NCI-H774 (cell line): ENCODE data around the gene TRIAP1.
"Not testable (repeated sequence)": the region's sequence is repeated elsewhere in the genome, so short reads cannot be mapped to it uniquely, and the experiment has no call there.

Experiments
- DNase-seq: peaks from one replicate; lab custom pipeline; 2025; lab: John Stamatoyannopoulos, UW

TRIAP1 gene

GRCh38 chr12:120445911-120446843 is at the start of gene TRIAP1, which contains the start of gene GATC:
Gene TRIAP1, minus strand, starts transcription at chr12:120446384. Its CDS starts 12 bp downstream, at chr12:120446372.
Gene GATC, plus strand, starts transcription at chr12:120446444. Its CDS starts 37 bp downstream, at chr12:120446481.
- peak; percentile 88 for DNase-seq

- DNase-seq, result no peak
Measured at GRCh38 chr12:120495186-120495730, 49.1 kb upstream of the TRIAP1 start.

- no peak for DNase-seq
Measured at GRCh38 chr12:120490833-120491512, 44.8 kb upstream of the TRIAP1 start.

GRCh38 chr12:120490325-120490724 is 44.1 kb upstream of the TRIAP1 start:
- DNase-seq, result no peak

GRCh38 chr12:120489018-120489417 is 42.8 kb upstream of the TRIAP1 start:
- no peak for DNase-seq

GRCh38 chr12:120488057-120488640 is 42.0 kb upstream of the TRIAP1 start:
- DNase-seq, result no peak

- not testable (repeated sequence) for DNase-seq
Measured at GRCh38 chr12:120487552-120487951, 41.4 kb upstream of the TRIAP1 start.

GRCh38 chr12:120485961-120486881 is 40.0 kb upstream of the TRIAP1 start:
- no peak for DNase-seq

GRCh38 chr12:120483621-120484020 is 37.4 kb upstream of the TRIAP1 start:
- DNase-seq, result no peak

GRCh38 chr12:120481022-120481767 is 35.0 kb upstream of the TRIAP1 start:
- DNase-seq, result no peak

GRCh38 chr12:120480211-120480610 is 34.0 kb upstream of the TRIAP1 start:
- no peak for DNase-seq

GRCh38 chr12:120479458-120479857 is 33.3 kb upstream of the TRIAP1 start:
- DNase-seq, result no peak

- DNase-seq, result no peak
Measured at GRCh38 chr12:120475643-120476042, 29.5 kb upstream of the TRIAP1 start.

GRCh38 chr12:120474616-120474960 is 28.4 kb upstream of the TRIAP1 start:
- no peak for DNase-seq

GRCh38 chr12:120473807-120474615 is 27.8 kb upstream of the TRIAP1 start:
- no peak for DNase-seq

GRCh38 chr12:120472521-120472920 is 26.3 kb upstream of the TRIAP1 start:
- no peak for DNase-seq

- DNase-seq, result no peak
Measured at GRCh38 chr12:120470150-120470784, 24.1 kb upstream of the TRIAP1 start.

- peak; percentile 97 for DNase-seq
Measured at GRCh38 chr12:120469450-120470149, 23.4 kb upstream of the TRIAP1 start, which contains the start of gene SRSF9. Gene SRSF9, minus strand, starts transcription at chr12:120469748. Its CDS starts 139 bp downstream, at chr12:120469609.
